ENCODE data around the gene ZNF394. TPM values are rescaled to one million over a fixed set of nuclear protein-coding genes. Genes with fewer than 3 reads are reported as not detected.

The ZNF394 gene
- total and polyA plus RNA-seq, 2 donors (not counting 1 experiment from before 2014, with no cell fraction given): 50.5 to 80.7 TPM

- H3K27me3 Mint-ChIP-seq: no peaks in the 10 kb centered on the region
- Histone ChIP-seq H3K9me3 (ENCODE audit: control extremely low read depth in 1 of 3, control insufficient read depth in 2 of 3, insufficient read depth in 1 of 3, low read length in 2 of 3) (peaks cover 5 to 61% (median 34%) of the 10 kb centered on the region in 3 donors), H3K27me3 (replicated peaks in 1 of 4; ENCODE audit: control extremely low read depth in 1 of 4, control insufficient read depth in 3 of 4, insufficient read depth in 4 of 4, low read length in 3 of 4) (no peaks in the 10 kb centered on the region), H4K20me1 (ENCODE audit: control insufficient read depth, insufficient read depth, low read length, poor library complexity, severe bottlenecking) (no peaks in the 10 kb centered on the region), H3K4me1 (ENCODE audit: control insufficient read depth in 2 of 2, insufficient read depth in 2 of 2, low read length in 2 of 2) (no peaks in the 10 kb centered on the region), H3K79me2 (ENCODE audit: control insufficient read depth, insufficient read depth, low read length) (no peaks in the 10 kb centered on the region), H3K4me3 (ENCODE audit: control extremely low read depth in 1 of 5, extremely low read depth in 1 of 5, insufficient read depth in 1 of 5, low read depth in 2 of 5, low read length in 4 of 5) (peak overlapping the region in 1 of 5 experiments; percentile 3), H3K36me3 (replicated peaks in 1 of 2; ENCODE audit: control extremely low read depth in 1 of 2, control insufficient read depth in 1 of 2, extremely low read depth in 1 of 2, insufficient read depth in 2 of 2, low read length in 1 of 2) (peaks cover 5 to 30% of the 10 kb centered on the region in 2 experiments), H3K4me2 (replicated peaks; ENCODE audit: low read depth, low read length, poor library complexity, severe bottlenecking) (no peak overlapping the region), H3K9ac (ENCODE audit: low read length) (no peak overlapping the region), H3K27ac (ENCODE audit: low read length in 2 of 2) (no peak overlapping the region), H2AFZ (ENCODE audit: insufficient read depth, low read depth, low read length, poor library complexity, severe bottlenecking) (no peak overlapping the region)
- POLR2A ChIA-PET: no interaction called here
- intact Hi-C loops (cut with micrococcal nuclease): no loop called here
- DNase-seq (no peak), ATAC-seq (ENCODE audit: low read depth) (no peak)
- 97% methylated on average over 9 of the region's 12 CpGs for WGBS (ENCODE audit: insufficient coverage)
- TF ChIP-seq, protein P1, sequence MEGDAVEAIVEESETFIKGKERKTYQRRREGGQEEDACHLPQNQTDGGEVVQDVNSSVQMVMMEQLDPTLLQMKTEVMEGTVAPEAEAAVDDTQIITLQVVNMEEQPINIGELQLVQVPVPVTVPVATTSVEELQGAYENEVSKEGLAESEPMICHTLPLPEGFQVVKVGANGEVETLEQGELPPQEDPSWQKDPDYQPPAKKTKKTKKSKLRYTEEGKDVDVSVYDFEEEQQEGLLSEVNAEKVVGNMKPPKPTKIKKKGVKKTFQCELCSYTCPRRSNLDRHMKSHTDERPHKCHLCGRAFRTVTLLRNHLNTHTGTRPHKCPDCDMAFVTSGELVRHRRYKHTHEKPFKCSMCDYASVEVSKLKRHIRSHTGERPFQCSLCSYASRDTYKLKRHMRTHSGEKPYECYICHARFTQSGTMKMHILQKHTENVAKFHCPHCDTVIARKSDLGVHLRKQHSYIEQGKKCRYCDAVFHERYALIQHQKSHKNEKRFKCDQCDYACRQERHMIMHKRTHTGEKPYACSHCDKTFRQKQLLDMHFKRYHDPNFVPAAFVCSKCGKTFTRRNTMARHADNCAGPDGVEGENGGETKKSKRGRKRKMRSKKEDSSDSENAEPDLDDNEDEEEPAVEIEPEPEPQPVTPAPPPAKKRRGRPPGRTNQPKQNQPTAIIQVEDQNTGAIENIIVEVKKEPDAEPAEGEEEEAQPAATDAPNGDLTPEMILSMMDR (IDR thresholded peaks at IDR 0.05): no peak
- no peak for TF ChIP-seq EZH2 (IDR thresholded peaks at IDR 0.05; ENCODE audit: borderline replicate concordance, insufficient read depth, low read depth, low read length, poor library complexity, severe bottlenecking)
- no peak overlapping the region for H3K4me3 Mint-ChIP-seq
- no peaks in the 10 kb centered on the region for H3K4me1 Mint-ChIP-seq
- H3K9me3 Mint-ChIP-seq (ENCODE audit: insufficient read depth): peaks cover 7% of the 10 kb centered on the region
- no peak overlapping the region for H3K27ac Mint-ChIP-seq
- CTCF ChIA-PET: interaction anchor here (1.4 kb wide), 1 partner anchor 85 kb away, joined by 3 read pairs; the partner anchor contains the start of gene ZSCAN25
Measured at GRCh38 chr7:99531354-99531765, 31.3 kb upstream of the ZNF394 start.

GRCh38 chr7:99525713-99526440 is 25.8 kb upstream of the ZNF394 start:
- Mint-ChIP-seq H3K4me1 (peaks cover 2% of the 10 kb centered on the region), H3K27me3 (no peaks in the 10 kb centered on the region), H3K27ac (no peak overlapping the region), H3K9me3 (ENCODE audit: insufficient read depth) (peaks cover 2% of the 10 kb centered on the region), H3K4me3 (no peak overlapping the region)
- H3K79me2 ChIP-seq (ENCODE audit: control insufficient read depth, insufficient read depth, low read length): no peaks in the 10 kb centered on the region
- no peak overlapping the region for H3K4me2 ChIP-seq (replicated peaks; ENCODE audit: low read depth, low read length, poor library complexity, severe bottlenecking)
- no peak overlapping the region for H2AFZ ChIP-seq (ENCODE audit: insufficient read depth, low read depth, low read length, poor library complexity, severe bottlenecking)
- H3K27ac ChIP-seq (ENCODE audit: low read length in 2 of 2): no peak overlapping the region
- H3K27me3 ChIP-seq (replicated peaks in 1 of 4; ENCODE audit: control extremely low read depth in 1 of 4, control insufficient read depth in 3 of 4, insufficient read depth in 4 of 4, low read length in 3 of 4): no peaks in the 10 kb centered on the region
- peaks cover 3 to 21% of the 10 kb centered on the region in 2 experiments for H3K36me3 ChIP-seq (replicated peaks in 1 of 2; ENCODE audit: control extremely low read depth in 1 of 2, control insufficient read depth in 1 of 2, extremely low read depth in 1 of 2, insufficient read depth in 2 of 2, low read length in 1 of 2)
- TF ChIP-seq EZH2 (IDR thresholded peaks at IDR 0.05; ENCODE audit: borderline replicate concordance, insufficient read depth, low read depth, low read length, poor library complexity, severe bottlenecking): no peak
- ChIA-PET CTCF (interaction anchor here (0.9 to 1.0 kb wide), 2 partner anchors 90 to 452 kb away, joined by 3 to 4 read pairs; no protein-coding TSS in a partner anchor), POLR2A (no interaction called here)
- H3K9ac ChIP-seq (ENCODE audit: low read length): no peak overlapping the region
- peaks cover 0 to 24% (median 5%) of the 10 kb centered on the region in 3 donors for H3K9me3 ChIP-seq (ENCODE audit: control extremely low read depth in 1 of 3, control insufficient read depth in 2 of 3, insufficient read depth in 1 of 3, low read length in 2 of 3)
- no peaks in the 10 kb centered on the region for H3K4me1 ChIP-seq (ENCODE audit: control insufficient read depth in 2 of 2, insufficient read depth in 2 of 2, low read length in 2 of 2)
- no peak overlapping the region for H3K4me3 ChIP-seq (ENCODE audit: control extremely low read depth in 1 of 5, extremely low read depth in 1 of 5, insufficient read depth in 1 of 5, low read depth in 2 of 5, low read length in 4 of 5)
- DNase-seq: no peak
- H4K20me1 ChIP-seq (ENCODE audit: control insufficient read depth, insufficient read depth, low read length, poor library complexity, severe bottlenecking): no peaks in the 10 kb centered on the region
- 94% methylated on average over 14 of the region's 21 CpGs for WGBS (ENCODE audit: insufficient coverage)
- ATAC-seq (ENCODE audit: low read depth): no peak
- intact Hi-C loops (cut with micrococcal nuclease): no loop called here
